ENCODE results near the gene PRKCA.

Gene PRKCA

DNA sequence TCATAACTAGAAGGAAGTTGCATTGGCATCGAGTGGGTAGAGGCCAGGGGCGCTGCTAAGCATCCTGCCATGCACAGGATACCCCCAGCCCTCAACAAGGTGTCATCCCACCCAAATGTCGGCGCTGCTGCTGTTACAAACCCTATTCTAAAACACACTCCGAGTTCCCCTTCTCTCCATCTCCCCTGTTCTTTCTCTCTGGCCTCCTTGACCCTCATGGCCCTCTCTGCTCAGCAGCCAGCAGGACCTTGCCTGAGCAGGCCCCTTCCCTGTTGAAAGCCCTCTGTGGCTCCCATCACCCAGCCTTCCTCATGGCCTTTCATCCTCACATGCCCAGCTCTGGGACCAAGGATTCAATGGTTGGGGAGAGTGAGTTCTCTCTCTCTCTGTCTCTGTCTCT, 510.2 kb downstream of the PRKCA start:
- Histone ChIP-seq H3K36me3 (ENCODE audit: insufficient read depth) (no peaks in the 10 kb centered on the region), H4K20me1 (ENCODE audit: insufficient read depth) (no peaks in the 10 kb centered on the region), H3K4me3 (IDR thresholded peaks at IDR 0.05; ENCODE audit: insufficient read depth, low read depth, low read length) (no peak overlapping the region), H3K4me2 (no peak overlapping the region), H2AFZ (ENCODE audit: low read depth) (no peak overlapping the region), H3K4me1 (ENCODE audit: low read depth, poor library complexity, severe bottlenecking) (no peaks in the 10 kb centered on the region), H3K79me2 (ENCODE audit: insufficient read depth, low read depth) (no peaks in the 10 kb centered on the region), H3K27ac (no peak overlapping the region), H3K9ac (no peak overlapping the region), H3K27me3 (ENCODE audit: insufficient read depth, low read depth) (no peaks in the 10 kb centered on the region)
- TF ChIP-seq, protein P1, sequence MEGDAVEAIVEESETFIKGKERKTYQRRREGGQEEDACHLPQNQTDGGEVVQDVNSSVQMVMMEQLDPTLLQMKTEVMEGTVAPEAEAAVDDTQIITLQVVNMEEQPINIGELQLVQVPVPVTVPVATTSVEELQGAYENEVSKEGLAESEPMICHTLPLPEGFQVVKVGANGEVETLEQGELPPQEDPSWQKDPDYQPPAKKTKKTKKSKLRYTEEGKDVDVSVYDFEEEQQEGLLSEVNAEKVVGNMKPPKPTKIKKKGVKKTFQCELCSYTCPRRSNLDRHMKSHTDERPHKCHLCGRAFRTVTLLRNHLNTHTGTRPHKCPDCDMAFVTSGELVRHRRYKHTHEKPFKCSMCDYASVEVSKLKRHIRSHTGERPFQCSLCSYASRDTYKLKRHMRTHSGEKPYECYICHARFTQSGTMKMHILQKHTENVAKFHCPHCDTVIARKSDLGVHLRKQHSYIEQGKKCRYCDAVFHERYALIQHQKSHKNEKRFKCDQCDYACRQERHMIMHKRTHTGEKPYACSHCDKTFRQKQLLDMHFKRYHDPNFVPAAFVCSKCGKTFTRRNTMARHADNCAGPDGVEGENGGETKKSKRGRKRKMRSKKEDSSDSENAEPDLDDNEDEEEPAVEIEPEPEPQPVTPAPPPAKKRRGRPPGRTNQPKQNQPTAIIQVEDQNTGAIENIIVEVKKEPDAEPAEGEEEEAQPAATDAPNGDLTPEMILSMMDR (conservative IDR thresholded peaks at IDR 0.05; ENCODE audit: low read depth, low read length), result no peak

DNA sequence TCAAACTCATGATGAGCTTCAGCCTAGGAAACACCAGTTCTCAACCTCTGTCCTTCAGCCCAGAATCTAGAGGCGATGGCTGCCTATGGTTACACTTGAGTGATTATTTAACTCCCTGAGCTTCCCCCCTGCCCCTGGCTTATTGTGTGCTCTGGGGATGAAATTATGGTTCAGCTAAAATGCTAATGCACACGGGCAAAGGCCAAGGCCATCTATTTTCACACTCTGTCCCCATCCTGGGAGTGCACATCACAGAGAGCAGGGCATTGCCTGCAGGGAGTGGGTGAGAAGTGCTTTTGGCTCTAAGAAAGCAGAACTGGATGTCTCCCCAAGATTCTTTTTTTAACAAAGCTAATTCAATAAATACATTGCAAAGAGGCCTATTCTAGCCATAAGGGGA, 510.9 kb downstream of the PRKCA start:
- no peak overlapping the region for H2AFZ ChIP-seq (ENCODE audit: low read depth)
- no peak overlapping the region for H3K4me2 ChIP-seq
- H3K79me2 ChIP-seq (ENCODE audit: insufficient read depth, low read depth), result no peaks in the 10 kb centered on the region
- no peaks in the 10 kb centered on the region for H3K4me1 ChIP-seq (ENCODE audit: low read depth, poor library complexity, severe bottlenecking)
- TF ChIP-seq, protein P1 (conservative IDR thresholded peaks at IDR 0.05; ENCODE audit: low read depth, low read length), result no peak
- no peak overlapping the region for H3K27ac ChIP-seq
- no peaks in the 10 kb centered on the region for H4K20me1 ChIP-seq (ENCODE audit: insufficient read depth)
- no peaks in the 10 kb centered on the region for H3K36me3 ChIP-seq (ENCODE audit: insufficient read depth)
- H3K27me3 ChIP-seq (ENCODE audit: insufficient read depth, low read depth), result no peaks in the 10 kb centered on the region
- no peak overlapping the region for H3K4me3 ChIP-seq (IDR thresholded peaks at IDR 0.05; ENCODE audit: insufficient read depth, low read depth, low read length)
- H3K9ac ChIP-seq, result no peak overlapping the region

- Histone ChIP-seq H3K27ac (no peak overlapping the region), H3K27me3 (ENCODE audit: insufficient read depth, low read depth) (no peaks in the 10 kb centered on the region)
- TF ChIP-seq, protein P1 (conservative IDR thresholded peaks at IDR 0.05; ENCODE audit: low read depth, low read length), result no peak
These were observed 511.6 kb downstream of the PRKCA start for GRCh38 chr17:66814026-66814425.

GRCh38 chr17:66814570-66814969, 512.2 kb downstream of the PRKCA start:
- no peaks in the 10 kb centered on the region for H3K36me3 ChIP-seq (ENCODE audit: insufficient read depth)
- no peak overlapping the region for H2AFZ ChIP-seq (ENCODE audit: low read depth)
- no peaks in the 10 kb centered on the region for H3K4me1 ChIP-seq (ENCODE audit: low read depth, poor library complexity, severe bottlenecking)
- TF ChIP-seq, protein P1 (conservative IDR thresholded peaks at IDR 0.05; ENCODE audit: low read depth, low read length), result no peak
- H3K79me2 ChIP-seq (ENCODE audit: insufficient read depth, low read depth), result no peaks in the 10 kb centered on the region
- H3K4me3 ChIP-seq (IDR thresholded peaks at IDR 0.05; ENCODE audit: insufficient read depth, low read depth, low read length), result no peak overlapping the region
- no peak overlapping the region for H3K9ac ChIP-seq
- H3K27ac ChIP-seq, result no peak overlapping the region
- no peaks in the 10 kb centered on the region for H4K20me1 ChIP-seq (ENCODE audit: insufficient read depth)
- H3K4me2 ChIP-seq, result no peak overlapping the region
- H3K27me3 ChIP-seq (ENCODE audit: insufficient read depth, low read depth), result no peaks in the 10 kb centered on the region

More at GRCh38 chr17:66814026-66814425, 511.6 kb downstream of the PRKCA start:
- Histone ChIP-seq H3K4me3 (IDR thresholded peaks at IDR 0.05; ENCODE audit: insufficient read depth, low read depth, low read length) (no peak overlapping the region), H3K9ac (no peak overlapping the region), H2AFZ (ENCODE audit: low read depth) (no peak overlapping the region), H3K79me2 (ENCODE audit: insufficient read depth, low read depth) (no peaks in the 10 kb centered on the region), H3K4me1 (ENCODE audit: low read depth, poor library complexity, severe bottlenecking) (no peaks in the 10 kb centered on the region), H4K20me1 (ENCODE audit: insufficient read depth) (no peaks in the 10 kb centered on the region), H3K36me3 (ENCODE audit: insufficient read depth) (no peaks in the 10 kb centered on the region), H3K4me2 (no peak overlapping the region)
